ENCODE data around the gene PRDM4. TPM values are rescaled to one million over a fixed set of nuclear protein-coding genes. Genes with fewer than 3 reads are reported as not detected.

Gene PRDM4
- total and polyA plus RNA-seq, 4 donors = 2.3 to 7.5 (median 5.6) TPM

DNA sequence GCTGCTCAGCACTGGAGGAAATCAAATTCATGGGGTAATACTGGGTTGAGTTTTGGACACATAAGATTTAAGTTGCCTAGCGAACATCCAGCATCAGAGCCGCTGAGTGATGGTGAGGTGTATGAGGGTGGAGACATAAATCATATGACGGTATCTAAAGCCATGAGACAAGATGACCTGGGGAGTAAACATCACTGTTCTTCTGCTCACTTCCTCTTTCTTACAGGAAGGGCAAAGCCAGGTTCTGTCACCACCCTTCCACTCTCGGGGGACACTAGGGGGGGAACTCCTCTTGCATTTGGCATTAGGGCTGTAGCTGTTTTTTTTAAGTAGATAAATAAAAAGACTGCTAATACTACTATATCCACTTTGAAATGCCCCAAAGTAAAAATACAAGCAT is 24.0 kb downstream of the PRDM4 start:
- H3K9ac ChIP-seq (ENCODE audit: low read depth in 1 of 2, low read length in 2 of 2) = no peak overlapping the region
- peaks cover 9 to 85% (median 64%) of the 10 kb centered on the region in 4 donors for H3K36me3 ChIP-seq (ENCODE audit: control insufficient read depth in 4 of 4, insufficient read depth in 3 of 4, low read depth in 1 of 4, low read length in 3 of 4)
- H3K27ac ChIP-seq (ENCODE audit: low read depth in 1 of 2, low read length in 2 of 2) = no peak overlapping the region
- no peaks in the 10 kb centered on the region for H3K4me1 ChIP-seq (ENCODE audit: control insufficient read depth in 4 of 4, insufficient read depth in 4 of 4, low read length in 3 of 4)
- H3K9me3 ChIP-seq (ENCODE audit: control insufficient read depth in 4 of 4, low read length in 3 of 4) = no peaks in the 10 kb centered on the region
- TF ChIP-seq, protein P1, sequence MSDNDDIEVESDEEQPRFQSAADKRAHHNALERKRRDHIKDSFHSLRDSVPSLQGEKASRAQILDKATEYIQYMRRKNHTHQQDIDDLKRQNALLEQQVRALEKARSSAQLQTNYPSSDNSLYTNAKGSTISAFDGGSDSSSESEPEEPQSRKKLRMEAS (IDR thresholded peaks at IDR 0.05) = no peak
- no peak for TF ChIP-seq FOXA1 (IDR thresholded peaks at IDR 0.05)
- TF ChIP-seq RAD21 (IDR thresholded peaks at IDR 0.05) = no peak
- no peak for TF ChIP-seq HNF4A (conservative IDR thresholded peaks at IDR 0.05)
- TF ChIP-seq, protein P2, sequence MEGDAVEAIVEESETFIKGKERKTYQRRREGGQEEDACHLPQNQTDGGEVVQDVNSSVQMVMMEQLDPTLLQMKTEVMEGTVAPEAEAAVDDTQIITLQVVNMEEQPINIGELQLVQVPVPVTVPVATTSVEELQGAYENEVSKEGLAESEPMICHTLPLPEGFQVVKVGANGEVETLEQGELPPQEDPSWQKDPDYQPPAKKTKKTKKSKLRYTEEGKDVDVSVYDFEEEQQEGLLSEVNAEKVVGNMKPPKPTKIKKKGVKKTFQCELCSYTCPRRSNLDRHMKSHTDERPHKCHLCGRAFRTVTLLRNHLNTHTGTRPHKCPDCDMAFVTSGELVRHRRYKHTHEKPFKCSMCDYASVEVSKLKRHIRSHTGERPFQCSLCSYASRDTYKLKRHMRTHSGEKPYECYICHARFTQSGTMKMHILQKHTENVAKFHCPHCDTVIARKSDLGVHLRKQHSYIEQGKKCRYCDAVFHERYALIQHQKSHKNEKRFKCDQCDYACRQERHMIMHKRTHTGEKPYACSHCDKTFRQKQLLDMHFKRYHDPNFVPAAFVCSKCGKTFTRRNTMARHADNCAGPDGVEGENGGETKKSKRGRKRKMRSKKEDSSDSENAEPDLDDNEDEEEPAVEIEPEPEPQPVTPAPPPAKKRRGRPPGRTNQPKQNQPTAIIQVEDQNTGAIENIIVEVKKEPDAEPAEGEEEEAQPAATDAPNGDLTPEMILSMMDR (IDR thresholded peaks at IDR 0.05; ENCODE audit: low read depth, low read length, missing input control) = no peak
- no peak for TF ChIP-seq ATF3 (IDR thresholded peaks at IDR 0.05)
- no peak for TF ChIP-seq ZBTB33 (IDR thresholded peaks at IDR 0.05)
- no peak for TF ChIP-seq HNF4G (IDR thresholded peaks at IDR 0.05)
- 88% methylated on average over 4 of the region's 4 CpGs for WGBS
- DNase-seq (ENCODE audit: low spot score) = no peak
- H3K4me3 ChIP-seq (ENCODE audit: low read depth in 1 of 3, low read length in 3 of 3) = no peak overlapping the region
- no peaks in the 10 kb centered on the region for H3K27me3 ChIP-seq (ENCODE audit: control insufficient read depth in 4 of 4, insufficient read depth in 4 of 4, low read length in 3 of 4)

DNA sequence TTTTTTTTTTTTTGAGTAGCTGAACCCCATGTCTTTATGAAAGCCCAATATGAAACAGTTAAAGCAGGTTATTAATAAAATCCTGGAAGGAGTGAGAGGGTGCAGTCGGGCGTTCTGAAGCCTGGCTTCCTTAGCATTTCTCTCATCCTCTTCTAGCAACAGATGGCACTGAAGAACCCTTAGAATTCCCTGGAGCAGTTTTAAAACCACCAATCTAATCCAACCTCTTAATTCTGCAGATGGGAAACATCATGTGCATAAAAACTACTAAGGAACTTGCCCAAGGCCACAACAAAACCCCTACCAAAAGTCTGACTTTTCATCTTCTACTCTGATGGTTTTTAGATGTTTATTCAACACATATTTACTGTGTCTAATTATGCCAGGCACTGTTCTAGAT is 25.2 kb downstream of the PRDM4 start:
- Histone ChIP-seq H3K9ac (ENCODE audit: low read depth in 1 of 2, low read length in 2 of 2) (no peak overlapping the region), H3K4me1 (ENCODE audit: control insufficient read depth in 4 of 4, insufficient read depth in 4 of 4, low read length in 3 of 4) (no peaks in the 10 kb centered on the region), H3K27ac (ENCODE audit: low read depth in 1 of 2, low read length in 2 of 2) (no peak overlapping the region), H3K4me3 (ENCODE audit: low read depth in 1 of 3, low read length in 3 of 3) (no peak overlapping the region), H3K9me3 (ENCODE audit: control insufficient read depth in 4 of 4, low read length in 3 of 4) (no peaks in the 10 kb centered on the region), H3K27me3 (ENCODE audit: control insufficient read depth in 4 of 4, insufficient read depth in 4 of 4, low read length in 3 of 4) (no peaks in the 10 kb centered on the region), H3K36me3 (ENCODE audit: control insufficient read depth in 4 of 4, insufficient read depth in 3 of 4, low read depth in 1 of 4, low read length in 3 of 4) (peaks cover 9 to 74% (median 53%) of the 10 kb centered on the region in 4 donors)
- WGBS = 97% methylated on average over 2 of the region's 2 CpGs
- no peak for TF ChIP-seq FOXA2 (IDR thresholded peaks at IDR 0.05)
- no peak for TF ChIP-seq REST (IDR thresholded peaks at IDR 0.05)
- TF ChIP-seq NR2F2 (IDR thresholded peaks at IDR 0.05) = no peak
- no peak for TF ChIP-seq EGR1 (IDR thresholded peaks at IDR 0.05; ENCODE audit: low read depth in 2 of 2)
- TF ChIP-seq FOXA1 (IDR thresholded peaks at IDR 0.05) = no peak
- no peak for TF ChIP-seq RAD21 (IDR thresholded peaks at IDR 0.05)
- TF ChIP-seq HNF4A (conservative IDR thresholded peaks at IDR 0.05) = no peak
- TF ChIP-seq RXRA (IDR thresholded peaks at IDR 0.05) = no peak
- no peak for TF ChIP-seq JUND (IDR thresholded peaks at IDR 0.05)
- TF ChIP-seq SP1 (IDR thresholded peaks at IDR 0.05) = no peak
- no peak for TF ChIP-seq TAF1 (conservative IDR thresholded peaks at IDR 0.05)
- TF ChIP-seq, protein P1 (IDR thresholded peaks at IDR 0.05) = no peak
- TF ChIP-seq GABPA (IDR thresholded peaks at IDR 0.05 in 1 of 2, conservative IDR thresholded peaks at IDR 0.05 in 1 of 2) = no peak
- TF ChIP-seq HNF4G (IDR thresholded peaks at IDR 0.05) = no peak
- TF ChIP-seq ATF3 (IDR thresholded peaks at IDR 0.05) = no peak
- TF ChIP-seq, protein P2 (IDR thresholded peaks at IDR 0.05; ENCODE audit: low read depth, low read length, missing input control) = no peak
- no peak for TF ChIP-seq ZBTB33 (IDR thresholded peaks at IDR 0.05)
- DNase-seq (ENCODE audit: low spot score) = no peak

All from liver (tissue), 9 donors.